Measurements from ENCODE around the gene OSGIN1.

- TF ChIP-seq POLR2A (IDR thresholded peaks at IDR 0.05; ENCODE audit: low read length), result no peak
- no peak for TF ChIP-seq GATA1 (IDR thresholded peaks at IDR 0.05; ENCODE audit: low read depth, low read length)
These were observed 18.4 kb downstream of the OSGIN1 start for GRCh38 chr16:83971165-83972130.

Measured in erythroblast (primary cell).